Astrocyte (in vitro differentiated cells and primary cell): ENCODE data around the gene PCDHGA2.

Experiments
- EZH2 ChIP-seq: IDR thresholded peaks from 2 replicates; pipeline ENCODE4 v1.6.1; 2012; ENCODE audit warnings: mild to moderate bottlenecking, low read length, inconsistent platforms; ENCODE audit not compliant: insufficient read depth
- TF ChIP-seq, protein P1 (sequence below): IDR thresholded peaks from 2 replicates; pipeline ENCODE4 v1.5.1; 2011; ENCODE audit warnings: low read depth, mild to moderate bottlenecking, inconsistent platforms, low read length, moderate library complexity; ENCODE audit not compliant: insufficient read depth

DNA sequence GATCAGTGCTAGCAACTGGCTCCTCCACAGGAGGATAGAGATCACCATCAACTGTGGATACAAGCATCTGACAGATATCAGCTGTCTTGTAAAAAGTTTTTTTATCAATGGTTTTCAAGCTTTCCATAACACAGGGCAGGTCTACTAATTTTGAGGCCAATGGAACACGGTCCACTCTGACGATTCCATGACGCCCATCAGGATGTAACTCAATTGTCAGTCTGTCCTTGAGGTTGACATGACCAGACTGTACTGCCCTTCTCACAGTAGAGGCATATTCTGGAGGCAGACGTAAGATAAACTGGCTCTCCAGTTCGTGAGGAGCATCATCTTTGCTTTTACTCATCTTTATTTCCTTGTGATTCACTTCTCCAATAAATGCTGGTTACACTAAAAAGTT is 18.9 kb upstream of the PCDHGA2 start:
- TF ChIP-seq EZH2 = no peak
- TF ChIP-seq, protein P1, sequence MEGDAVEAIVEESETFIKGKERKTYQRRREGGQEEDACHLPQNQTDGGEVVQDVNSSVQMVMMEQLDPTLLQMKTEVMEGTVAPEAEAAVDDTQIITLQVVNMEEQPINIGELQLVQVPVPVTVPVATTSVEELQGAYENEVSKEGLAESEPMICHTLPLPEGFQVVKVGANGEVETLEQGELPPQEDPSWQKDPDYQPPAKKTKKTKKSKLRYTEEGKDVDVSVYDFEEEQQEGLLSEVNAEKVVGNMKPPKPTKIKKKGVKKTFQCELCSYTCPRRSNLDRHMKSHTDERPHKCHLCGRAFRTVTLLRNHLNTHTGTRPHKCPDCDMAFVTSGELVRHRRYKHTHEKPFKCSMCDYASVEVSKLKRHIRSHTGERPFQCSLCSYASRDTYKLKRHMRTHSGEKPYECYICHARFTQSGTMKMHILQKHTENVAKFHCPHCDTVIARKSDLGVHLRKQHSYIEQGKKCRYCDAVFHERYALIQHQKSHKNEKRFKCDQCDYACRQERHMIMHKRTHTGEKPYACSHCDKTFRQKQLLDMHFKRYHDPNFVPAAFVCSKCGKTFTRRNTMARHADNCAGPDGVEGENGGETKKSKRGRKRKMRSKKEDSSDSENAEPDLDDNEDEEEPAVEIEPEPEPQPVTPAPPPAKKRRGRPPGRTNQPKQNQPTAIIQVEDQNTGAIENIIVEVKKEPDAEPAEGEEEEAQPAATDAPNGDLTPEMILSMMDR = no peak
